Thyroid gland (tissue), 4 donors: ENCODE measurements around the gene APRT.

Experiments
- CTCF ChIP-seq, 6 experiments: fragments of 200-600 bp in 3 of 6; fragments of 450-650 bp in 3 of 6; sonication (generic) in 3 of 6; IDR thresholded peaks; one replicate each; pipeline ENCODE4 v1.5.1; 2016 to 2019; ENCODE audit warnings: antibody characterized with exemption in 6 of 6, mild to moderate bottlenecking in 2 of 6, inconsistent platforms in 1 of 6, moderate library complexity in 1 of 6
- POLR2A ChIP-seq, 2 donors: fragments of 450-650 bp; IDR thresholded peaks; one replicate each; pipeline ENCODE4 v1.6.1; 2017; ENCODE audit warnings: antibody characterized with exemption in 2 of 2, mild to moderate bottlenecking in 2 of 2, moderate library complexity in 1 of 2

DNA sequence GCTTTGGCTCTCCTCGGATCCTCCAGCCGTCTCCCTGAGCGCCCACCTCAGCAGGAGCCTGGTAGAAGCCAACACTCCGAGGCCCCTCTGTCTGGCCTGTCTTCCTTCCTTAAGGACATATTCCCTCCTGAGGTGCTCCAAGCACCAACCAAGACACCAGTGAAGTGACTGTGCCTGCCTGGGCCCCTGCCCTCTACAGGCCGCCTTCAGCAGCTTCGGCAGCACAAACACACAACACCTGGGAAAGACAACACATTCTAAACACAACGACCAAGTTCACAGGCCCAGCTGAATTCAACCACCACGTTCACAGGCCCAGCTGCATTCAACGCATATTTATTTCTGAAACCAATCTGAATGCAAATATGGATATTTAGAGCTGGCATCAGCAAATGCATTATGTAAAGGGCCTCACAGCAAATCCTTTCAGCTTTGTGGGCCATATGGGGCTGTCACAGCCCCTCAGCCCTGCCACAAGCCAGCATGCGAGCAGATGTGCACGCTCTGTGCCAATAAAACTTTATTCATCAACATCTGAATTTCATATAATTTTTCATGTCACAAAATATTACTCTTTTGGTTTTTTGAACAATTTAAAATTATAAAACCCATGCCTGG, 32.8 kb upstream of the APRT start:
- peak in 2 of 6 experiments; percentile 6 to 12 for TF ChIP-seq CTCF (IDR thresholded peaks at IDR 0.05)
- TF ChIP-seq POLR2A (IDR thresholded peaks at IDR 0.05): no peak
